Measurements from ENCODE around the gene SPATA16. TPM values are rescaled to one million over a fixed set of nuclear protein-coding genes. Genes with fewer than 3 reads are reported as not detected.

Gene SPATA16
- total RNA-seq, 1 experiment from 2014 or later, result not detected

- no peak for DNase-seq
- H3K36me3 ChIP-seq (replicated peaks; ENCODE audit: control insufficient read depth, insufficient read depth, low read length), result no peaks in the 10 kb centered on the region
Measured at GRCh38 chr3:173003956-173004355, 137.1 kb downstream of the SPATA16 start.

GRCh38 chr3:173003471-173003870 is 137.6 kb downstream of the SPATA16 start:
- Histone ChIP-seq H3K4me3 (ENCODE audit: insufficient read depth, low read depth, low read length) (no peak overlapping the region), H3K36me3 (replicated peaks; ENCODE audit: control insufficient read depth, insufficient read depth, low read length) (no peaks in the 10 kb centered on the region), H3K27me3 (ENCODE audit: control insufficient read depth, insufficient read depth, low read length) (no peaks in the 10 kb centered on the region)
- no peak for DNase-seq

More at GRCh38 chr3:173003956-173004355, 137.1 kb downstream of the SPATA16 start:
- H3K27me3 ChIP-seq (ENCODE audit: control insufficient read depth, insufficient read depth, low read length), result no peaks in the 10 kb centered on the region
- H3K4me3 ChIP-seq (ENCODE audit: insufficient read depth, low read depth, low read length), result no peak overlapping the region

- Histone ChIP-seq H3K4me3 (ENCODE audit: insufficient read depth, low read depth, low read length) (no peak overlapping the region), H3K27me3 (ENCODE audit: control insufficient read depth, insufficient read depth, low read length) (no peaks in the 10 kb centered on the region), H3K36me3 (replicated peaks; ENCODE audit: control insufficient read depth, insufficient read depth, low read length) (no peaks in the 10 kb centered on the region)
- DNase-seq, result no peak
Measured at GRCh38 chr3:173001622-173002021, 139.4 kb downstream of the SPATA16 start.

- no peak overlapping the region for H3K4me3 ChIP-seq (ENCODE audit: insufficient read depth, low read depth, low read length)
- H3K27me3 ChIP-seq (ENCODE audit: control insufficient read depth, insufficient read depth, low read length), result no peaks in the 10 kb centered on the region
- no peak for DNase-seq
- H3K36me3 ChIP-seq (replicated peaks; ENCODE audit: control insufficient read depth, insufficient read depth, low read length), result no peaks in the 10 kb centered on the region
Measured at GRCh38 chr3:173000553-173000952, 140.5 kb downstream of the SPATA16 start.

DNA sequence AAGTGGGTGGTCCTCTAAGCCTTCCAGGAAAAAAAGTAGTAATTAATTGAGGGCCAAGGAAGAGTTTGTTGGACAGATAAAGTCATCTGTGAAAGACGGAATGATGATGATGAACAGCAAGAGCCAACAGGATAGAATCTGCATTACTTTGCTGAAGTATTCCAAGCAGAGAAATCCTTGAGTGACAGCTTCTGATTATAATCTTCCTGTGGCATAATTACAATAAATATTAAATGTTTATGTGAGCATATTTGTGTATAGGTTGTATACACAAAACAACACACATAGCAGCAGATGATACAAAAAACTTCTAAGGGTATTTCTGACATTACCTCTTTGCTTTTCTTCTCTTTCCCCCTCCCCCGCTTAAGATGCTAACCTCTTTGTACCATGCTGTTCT is 147.6 kb downstream of the SPATA16 start:
- no peak for DNase-seq
- H3K4me3 ChIP-seq (ENCODE audit: insufficient read depth, low read depth, low read length), result no peak overlapping the region
- no peaks in the 10 kb centered on the region for H3K36me3 ChIP-seq (replicated peaks; ENCODE audit: control insufficient read depth, insufficient read depth, low read length)
- no peaks in the 10 kb centered on the region for H3K27me3 ChIP-seq (ENCODE audit: control insufficient read depth, insufficient read depth, low read length)

- H3K4me3 ChIP-seq (ENCODE audit: insufficient read depth, low read depth, low read length), result no peak overlapping the region
- H3K27me3 ChIP-seq (ENCODE audit: control insufficient read depth, insufficient read depth, low read length), result no peaks in the 10 kb centered on the region
- H3K36me3 ChIP-seq (replicated peaks; ENCODE audit: control insufficient read depth, insufficient read depth, low read length), result no peaks in the 10 kb centered on the region
- DNase-seq, result no peak
Measured at GRCh38 chr3:172991424-172991996, 149.5 kb downstream of the SPATA16 start.

DNA sequence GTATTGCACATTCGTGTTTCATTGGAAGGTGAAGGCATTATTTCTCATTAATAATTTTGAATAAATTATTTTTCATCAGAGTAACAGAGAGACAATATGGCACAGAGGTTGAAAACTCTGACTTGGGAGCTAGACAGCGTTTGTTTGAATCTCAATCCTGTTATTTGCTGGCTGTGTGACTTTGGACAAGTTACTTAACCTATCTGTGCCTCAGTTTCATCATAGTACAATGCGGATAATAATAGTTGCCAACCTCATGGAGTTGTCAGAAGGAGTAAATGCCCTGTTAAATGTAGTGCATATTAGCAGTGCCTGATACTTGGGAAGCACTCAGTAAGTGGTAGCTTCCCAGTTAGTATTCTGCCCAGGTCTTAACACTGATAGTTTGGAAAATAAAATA is 151.7 kb downstream of the SPATA16 start:
- no peak for DNase-seq
- H3K4me3 ChIP-seq (ENCODE audit: insufficient read depth, low read depth, low read length), result no peak overlapping the region
- no peaks in the 10 kb centered on the region for H3K27me3 ChIP-seq (ENCODE audit: control insufficient read depth, insufficient read depth, low read length)
- no peaks in the 10 kb centered on the region for H3K36me3 ChIP-seq (replicated peaks; ENCODE audit: control insufficient read depth, insufficient read depth, low read length)

DNA sequence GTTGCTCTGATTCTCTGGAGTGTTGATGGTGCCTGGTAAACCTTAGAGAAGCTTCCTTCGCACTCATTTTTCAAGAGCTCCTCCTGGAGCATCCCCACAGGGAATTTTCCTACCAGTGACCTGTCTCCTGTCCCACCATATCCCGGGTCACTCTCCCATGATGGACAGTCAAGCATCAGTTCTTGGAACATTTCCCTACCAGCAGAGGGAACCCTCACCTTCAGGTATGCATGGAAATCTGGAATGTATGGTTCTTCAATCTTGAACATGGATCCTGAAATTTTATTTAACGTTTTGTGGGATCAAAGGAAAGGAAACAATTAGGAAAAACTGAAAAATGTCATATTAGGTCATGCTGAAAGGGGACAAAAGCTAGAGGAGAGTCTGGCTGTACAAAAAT is 153.8 kb downstream of the SPATA16 start:
- Histone ChIP-seq H3K27me3 (ENCODE audit: control insufficient read depth, insufficient read depth, low read length) (no peaks in the 10 kb centered on the region), H3K4me3 (ENCODE audit: insufficient read depth, low read depth, low read length) (no peak overlapping the region), H3K36me3 (replicated peaks; ENCODE audit: control insufficient read depth, insufficient read depth, low read length) (no peaks in the 10 kb centered on the region)
- DNase-seq, result peak; percentile 21

DNA sequence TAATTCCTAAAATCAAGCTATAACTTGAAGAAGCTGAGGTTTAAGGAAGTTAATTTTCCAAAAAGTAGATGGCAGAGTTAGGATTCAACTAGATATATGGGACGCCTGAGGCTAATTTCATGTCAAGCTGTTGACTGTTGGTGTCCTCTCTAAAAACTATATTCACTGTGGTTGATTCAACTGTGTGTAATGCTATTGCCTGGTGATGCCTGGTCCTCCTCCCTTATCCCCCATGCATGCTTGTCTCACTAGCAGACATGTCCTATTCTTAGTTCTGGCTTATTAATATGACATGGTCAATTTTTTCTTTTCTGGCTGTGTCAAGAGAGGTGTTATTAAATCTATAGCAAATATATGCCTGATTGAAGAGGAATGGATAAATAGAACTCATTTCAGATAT is 156.1 kb downstream of the SPATA16 start:
- Histone ChIP-seq H3K4me3 (ENCODE audit: insufficient read depth, low read depth, low read length) (no peak overlapping the region), H3K27me3 (ENCODE audit: control insufficient read depth, insufficient read depth, low read length) (no peaks in the 10 kb centered on the region), H3K36me3 (replicated peaks; ENCODE audit: control insufficient read depth, insufficient read depth, low read length) (no peaks in the 10 kb centered on the region)
- no peak for DNase-seq

DNA sequence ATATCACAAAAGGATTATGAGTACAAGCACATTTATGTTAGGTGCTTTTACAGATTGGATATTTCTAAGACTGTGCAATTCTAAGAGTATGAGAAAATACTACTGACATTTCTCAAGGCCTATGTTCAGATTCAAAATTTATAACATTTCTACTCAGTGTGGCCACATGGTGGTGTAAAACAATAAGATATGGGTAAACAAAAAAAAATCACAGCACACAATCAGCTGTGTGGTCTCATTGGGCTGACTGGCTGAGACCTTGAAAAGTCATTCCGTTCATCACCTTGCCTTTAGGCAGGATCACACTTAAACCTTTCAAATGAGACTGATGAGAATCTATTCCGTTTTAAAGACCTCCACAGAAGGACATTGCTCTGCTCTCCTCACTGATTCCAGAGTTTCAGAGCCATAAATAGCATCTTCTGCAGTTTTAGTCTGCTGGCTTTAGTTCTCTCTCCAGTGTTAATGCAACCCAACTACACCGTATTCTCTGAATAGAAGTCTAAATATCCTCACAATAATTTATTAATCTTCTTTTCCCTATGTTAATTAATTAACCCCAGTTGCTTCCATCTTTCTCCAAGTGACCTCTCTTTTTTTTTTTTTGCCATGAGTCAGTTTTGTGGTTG is 158.2 kb downstream of the SPATA16 start:
- Histone ChIP-seq H3K36me3 (replicated peaks; ENCODE audit: control insufficient read depth, insufficient read depth, low read length) (no peaks in the 10 kb centered on the region), H3K4me3 (ENCODE audit: insufficient read depth, low read depth, low read length) (no peak overlapping the region), H3K27me3 (ENCODE audit: control insufficient read depth, insufficient read depth, low read length) (no peaks in the 10 kb centered on the region)
- DNase-seq, result no peak

DNA sequence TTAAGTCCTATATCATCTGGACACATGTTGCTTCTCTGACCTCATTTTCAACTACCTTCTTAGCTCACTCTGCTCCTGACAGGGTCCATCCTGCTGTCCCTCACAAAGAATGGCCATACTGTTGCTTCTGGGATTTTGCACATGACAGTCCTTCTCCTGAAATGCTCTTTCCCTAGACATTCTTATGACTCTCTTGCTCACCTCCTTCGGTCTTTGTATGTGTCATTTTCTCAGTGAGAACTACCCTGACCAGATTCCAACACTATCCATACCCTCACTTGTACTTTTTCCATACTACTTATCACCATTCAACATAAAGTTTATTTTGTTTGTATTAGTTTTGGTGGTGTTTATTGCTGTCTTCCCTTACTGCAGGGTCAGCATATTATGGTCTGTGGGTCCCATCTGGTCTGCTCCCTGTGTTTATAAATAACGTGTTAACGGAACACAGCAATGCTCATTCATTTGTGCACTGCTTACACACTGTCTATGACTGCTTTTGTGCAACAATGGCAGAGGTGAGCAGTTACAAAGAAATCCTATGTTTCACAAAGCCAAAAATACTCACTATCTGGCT is 159.5 kb downstream of the SPATA16 start:
- no peak for DNase-seq
- Histone ChIP-seq H3K4me3 (ENCODE audit: insufficient read depth, low read depth, low read length) (no peak overlapping the region), H3K36me3 (replicated peaks; ENCODE audit: control insufficient read depth, insufficient read depth, low read length) (no peaks in the 10 kb centered on the region), H3K27me3 (ENCODE audit: control insufficient read depth, insufficient read depth, low read length) (no peaks in the 10 kb centered on the region)

GRCh38 chr3:172980849-172981248 is 160.2 kb downstream of the SPATA16 start:
- Histone ChIP-seq H3K27me3 (ENCODE audit: control insufficient read depth, insufficient read depth, low read length) (no peaks in the 10 kb centered on the region), H3K4me3 (ENCODE audit: insufficient read depth, low read depth, low read length) (no peak overlapping the region), H3K36me3 (replicated peaks; ENCODE audit: control insufficient read depth, insufficient read depth, low read length) (no peaks in the 10 kb centered on the region)
- no peak for DNase-seq

DNA sequence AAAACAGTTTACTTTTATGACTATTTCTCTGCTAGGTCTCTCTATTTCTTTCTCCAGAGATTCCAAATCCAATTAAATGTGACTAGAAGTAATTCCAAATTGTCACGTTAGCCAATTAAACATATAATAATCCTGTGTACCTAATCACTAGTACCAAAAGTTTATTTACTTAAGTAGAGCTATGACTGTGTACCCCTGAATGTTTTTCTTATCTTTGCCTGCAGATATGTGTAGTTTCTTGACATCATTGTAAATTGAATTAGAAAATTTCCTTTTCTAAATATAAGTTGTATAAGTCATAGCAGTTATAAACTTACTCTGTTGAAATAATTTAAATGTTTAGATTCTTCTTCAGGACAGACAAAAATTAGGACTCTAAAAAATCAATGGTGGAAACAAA is 163.3 kb downstream of the SPATA16 start:
- no peaks in the 10 kb centered on the region for H3K36me3 ChIP-seq (replicated peaks; ENCODE audit: control insufficient read depth, insufficient read depth, low read length)
- H3K27me3 ChIP-seq (ENCODE audit: control insufficient read depth, insufficient read depth, low read length), result no peaks in the 10 kb centered on the region
- DNase-seq, result no peak
- H3K4me3 ChIP-seq (ENCODE audit: insufficient read depth, low read depth, low read length), result no peak overlapping the region

DNA sequence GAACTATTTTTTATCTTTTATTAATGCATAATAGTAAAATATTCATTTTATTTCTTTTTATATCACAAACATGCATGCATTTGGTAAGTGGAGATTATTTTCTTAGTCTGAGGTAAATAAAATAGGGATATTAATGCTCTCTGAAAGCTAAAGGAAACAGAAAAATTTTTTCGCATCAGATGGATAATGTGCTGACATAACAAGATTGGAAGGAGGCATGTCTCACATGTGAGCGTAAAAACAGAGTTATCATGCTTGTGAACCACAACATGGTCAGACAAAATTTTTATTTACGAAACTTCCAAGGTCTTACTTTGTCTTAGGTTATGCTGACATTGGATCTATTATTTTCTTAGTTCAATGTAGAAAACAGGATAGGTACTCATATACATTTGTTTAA is 166.1 kb downstream of the SPATA16 start:
- DNase-seq, result no peak
- no peaks in the 10 kb centered on the region for H3K36me3 ChIP-seq (replicated peaks; ENCODE audit: control insufficient read depth, insufficient read depth, low read length)
- H3K27me3 ChIP-seq (ENCODE audit: control insufficient read depth, insufficient read depth, low read length), result no peaks in the 10 kb centered on the region
- H3K4me3 ChIP-seq (ENCODE audit: insufficient read depth, low read depth, low read length), result no peak overlapping the region

DNA sequence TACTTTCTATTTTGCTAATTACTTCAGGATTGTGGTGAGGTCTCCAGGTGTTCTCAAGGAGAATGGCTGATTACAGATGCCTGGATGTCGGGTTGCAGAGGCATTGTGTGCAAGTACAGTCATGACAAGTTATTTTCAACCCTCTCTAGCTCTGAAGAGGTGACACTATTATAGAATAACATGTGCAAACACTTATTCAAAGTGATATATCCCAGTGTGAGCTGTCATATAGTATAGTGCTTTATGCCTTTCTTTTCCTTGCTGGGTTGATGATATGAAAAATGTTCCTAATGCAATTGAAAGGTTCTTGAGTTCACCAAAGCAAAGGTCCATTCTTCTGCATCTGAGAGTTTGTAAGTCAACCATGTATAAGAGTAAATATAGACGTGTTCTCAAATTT is 167.2 kb downstream of the SPATA16 start:
- no peaks in the 10 kb centered on the region for H3K36me3 ChIP-seq (replicated peaks; ENCODE audit: control insufficient read depth, insufficient read depth, low read length)
- no peaks in the 10 kb centered on the region for H3K27me3 ChIP-seq (ENCODE audit: control insufficient read depth, insufficient read depth, low read length)
- H3K4me3 ChIP-seq (ENCODE audit: insufficient read depth, low read depth, low read length), result no peak overlapping the region
- no peak for DNase-seq

All from H7 (cell line).